ENCODE measurements around the gene CSMD2. TPM values are rescaled to one million over a fixed set of nuclear protein-coding genes. Genes with fewer than 3 reads are reported as not detected.

The CSMD2 gene
- total RNA-seq, 1 donor from 2014 or later: 0.22 TPM

- intact Hi-C loops (cut with micrococcal nuclease): no loop called here
- DNase-seq (no peak), ATAC-seq (no peak)
Measured at GRCh38 chr1:33577663-33578062, 587.4 kb downstream of the CSMD2 start.

- DNase-seq: no peak
- intact Hi-C loops (cut with micrococcal nuclease): no loop called here
- ATAC-seq: no peak
Measured at GRCh38 chr1:33576821-33577599, 588.0 kb downstream of the CSMD2 start.

GRCh38 chr1:33575324-33575879, 589.6 kb downstream of the CSMD2 start:
- peak; percentile 37 for DNase-seq
- intact Hi-C loops (cut with micrococcal nuclease): no loop called here
- peak; percentile 91 for ATAC-seq

- intact Hi-C loops (cut with micrococcal nuclease): loop anchor here (5.0 kb wide), 1 partner anchor 101 kb away; the partner anchor contains the start of gene ZSCAN20
- ATAC-seq: no peak
- DNase-seq: no peak
Measured at GRCh38 chr1:33573661-33574060, 591.4 kb downstream of the CSMD2 start.

GRCh38 chr1:33572387-33572786, 592.6 kb downstream of the CSMD2 start:
- intact Hi-C loops (cut with micrococcal nuclease): loop anchor here (5.0 kb wide), 1 partner anchor 100 kb away; the partner anchor contains the start of gene ZSCAN20
- DNase-seq (no peak), ATAC-seq (no peak)

GRCh38 chr1:33569331-33569730, 595.7 kb downstream of the CSMD2 start:
- intact Hi-C loops (cut with micrococcal nuclease): no loop called here
- ATAC-seq: no peak
- no peak for DNase-seq

GRCh38 chr1:33563699-33564098, 601.3 kb downstream of the CSMD2 start:
- ATAC-seq (peak; percentile 91), DNase-seq (no peak)
- intact Hi-C loops (cut with micrococcal nuclease): no loop called here

GRCh38 chr1:33562563-33562962, 602.5 kb downstream of the CSMD2 start:
- ATAC-seq (no peak), DNase-seq (no peak)
- intact Hi-C loops (cut with micrococcal nuclease): no loop called here

GRCh38 chr1:33561576-33561975, 603.5 kb downstream of the CSMD2 start:
- no peak for ATAC-seq
- DNase-seq: no peak
- intact Hi-C loops (cut with micrococcal nuclease): no loop called here

GRCh38 chr1:33560680-33561079, 604.4 kb downstream of the CSMD2 start:
- ATAC-seq: no peak
- intact Hi-C loops (cut with micrococcal nuclease): no loop called here
- no peak for DNase-seq

- DNase-seq (no peak), ATAC-seq (no peak)
- intact Hi-C loops (cut with micrococcal nuclease): no loop called here
Measured at GRCh38 chr1:33548721-33549120, 616.3 kb downstream of the CSMD2 start.

- ATAC-seq (no peak), DNase-seq (no peak)
- intact Hi-C loops (cut with micrococcal nuclease): no loop called here
Measured at GRCh38 chr1:33548319-33548718, 616.7 kb downstream of the CSMD2 start.

GRCh38 chr1:33547576-33547975, 617.5 kb downstream of the CSMD2 start:
- DNase-seq (no peak), ATAC-seq (no peak)
- intact Hi-C loops (cut with micrococcal nuclease): no loop called here

- no peak for DNase-seq
- intact Hi-C loops (cut with micrococcal nuclease): no loop called here
- no peak for ATAC-seq
Measured at GRCh38 chr1:33541966-33542365, 623.1 kb downstream of the CSMD2 start.

GRCh38 chr1:33537885-33538284, 627.1 kb downstream of the CSMD2 start:
- DNase-seq: no peak
- no peak for ATAC-seq
- intact Hi-C loops (cut with micrococcal nuclease): no loop called here

GRCh38 chr1:33535334-33535733, 629.7 kb downstream of the CSMD2 start:
- DNase-seq (no peak), ATAC-seq (no peak)
- intact Hi-C loops (cut with micrococcal nuclease): no loop called here

GRCh38 chr1:33532936-33533335, 632.1 kb downstream of the CSMD2 start:
- no peak for ATAC-seq
- intact Hi-C loops (cut with micrococcal nuclease): no loop called here

GRCh38 chr1:33532250-33532649, 632.8 kb downstream of the CSMD2 start:
- DNase-seq (no peak), ATAC-seq (no peak)
- intact Hi-C loops (cut with micrococcal nuclease): no loop called here

More at GRCh38 chr1:33532936-33533335, 632.1 kb downstream of the CSMD2 start:
- no peak for DNase-seq

- ATAC-seq (no peak), DNase-seq (no peak)
- intact Hi-C loops (cut with micrococcal nuclease): no loop called here
Measured at GRCh38 chr1:33529957-33530356, 635.1 kb downstream of the CSMD2 start.

- DNase-seq: no peak
- intact Hi-C loops (cut with micrococcal nuclease): no loop called here
- ATAC-seq: no peak
Measured at GRCh38 chr1:33527934-33528333, 637.1 kb downstream of the CSMD2 start.

GRCh38 chr1:33524586-33524985, 640.4 kb downstream of the CSMD2 start:
- ATAC-seq (no peak), DNase-seq (no peak)
- intact Hi-C loops (cut with micrococcal nuclease): no loop called here

All from left ventricle myocardium superior (tissue), 1 donor.